GM23248 (cell line): ENCODE results near the gene PHOX2A. TPM values are rescaled to one million over a fixed set of nuclear protein-coding genes. Genes with fewer than 3 reads are reported as not detected.
A peak's percentile ranks its signal among the peaks of the same experiment; 100 is the strongest.

Source experiments
- DNase-seq: peaks from one replicate; pipeline ENCODE4 v3.0.0-alpha.2; 2015
- H2AFZ ChIP-seq: fragments of 200-600 bp; sonication (generic); 2 replicates; pipeline ENCODE4 v1.6.1; 2016; ENCODE audit warnings: antibody characterized with exemption
- H3F3A ChIP-seq: fragments of 200-600 bp; sonication (generic); 2 replicates; pipeline ENCODE4 v1.6.1; 2016; ENCODE audit warnings: mild to moderate bottlenecking, antibody characterized with exemption, mixed run types; ENCODE audit not compliant: insufficient read depth
- H3K27ac ChIP-seq: fragments of 200-600 bp; sonication (generic); 2 replicates; pipeline ENCODE4 v1.5.1; 2016; ENCODE audit warnings: mild to moderate bottlenecking
- H3K27me3 ChIP-seq: fragments of 200-600 bp; sonication (generic); replicated peaks from 2 replicates; pipeline ENCODE4 v1.6.1; 2016; ENCODE audit warnings: mild to moderate bottlenecking; ENCODE audit not compliant: insufficient read depth
- H3K36me3 ChIP-seq: fragments of 200-600 bp; sonication (generic); 2 replicates; pipeline ENCODE4 v1.6.1; 2016; ENCODE audit warnings: low read depth, mild to moderate bottlenecking
- H3K4me1 ChIP-seq: fragments of 200-600 bp; sonication (generic); 2 replicates; pipeline ENCODE4 v1.6.1; 2016; ENCODE audit warnings: mild to moderate bottlenecking; ENCODE audit not compliant: insufficient read depth
- H3K4me2 ChIP-seq: fragments of 200-600 bp; sonication (generic); one replicate; pipeline ENCODE4 v1.6.1; 2016; ENCODE audit warnings: mild to moderate bottlenecking; ENCODE audit not compliant: unreplicated experiment
- H3K4me3 ChIP-seq: fragments of 200-600 bp; sonication (generic); 2 replicates; pipeline ENCODE4 v1.5.1; 2016; ENCODE audit warnings: mild to moderate bottlenecking
- H3K79me2 ChIP-seq: fragments of 200-600 bp; sonication (generic); 2 replicates; pipeline ENCODE4 v1.6.1; 2016; ENCODE audit warnings: mild to moderate bottlenecking; ENCODE audit not compliant: insufficient read depth
- H3K9ac ChIP-seq: fragments of 200-600 bp; sonication (generic); 2 replicates; pipeline ENCODE4 v1.6.1; 2016; ENCODE audit warnings: mild to moderate bottlenecking
- H3K9me2 ChIP-seq: fragments of 200-600 bp; sonication (generic); 2 replicates; pipeline ENCODE4 v1.6.1; 2016; ENCODE audit warnings: mixed run types, mild to moderate bottlenecking, moderate library complexity; ENCODE audit not compliant: insufficient read depth
- H3K9me3 ChIP-seq: fragments of 200-600 bp; sonication (generic); one replicate; pipeline ENCODE4 v1.6.1; 2017; ENCODE audit warnings: low read depth
- H4K20me1 ChIP-seq: fragments of 200-600 bp; sonication (generic); 2 replicates; pipeline ENCODE4 v1.6.0; 2016; ENCODE audit not compliant: insufficient read depth
- EZH2 ChIP-seq: fragments of 200-600 bp; sonication (generic); IDR thresholded peaks from 2 replicates; pipeline ENCODE4 v1.6.1; 2018; ENCODE audit warnings: antibody characterized with exemption, mild to moderate bottlenecking; ENCODE audit not compliant: insufficient read depth, poor library complexity, severe bottlenecking
- EZH2phosphoT487 ChIP-seq: fragments of 200-600 bp; sonication (generic); IDR thresholded peaks from 2 replicates; pipeline ENCODE4 v1.6.1; 2018; ENCODE audit warnings: antibody characterized with exemption, moderate library complexity, mild to moderate bottlenecking, low read depth; ENCODE audit not compliant: insufficient read depth
- WGBS, 2 experiments: methylation state at CpG; one replicate each; pipeline ENCODE4 v1.1.6; 2015 to 2017; ENCODE audit warnings: low lambda C conversion rate in 2 of 2, low coverage in 1 of 2; ENCODE audit errors: missing lambda C conversion rate in 2 of 2; 5-methylcytosine and 5-hydroxymethylcytosine counted together
- in situ Hi-C: fragments of 300-500 bp; cut with MboI; formaldehyde crosslinking; loops from 2 replicates; pipeline ENCODE4 v1.15.0; 2020
- polyA plus RNA-seq: library from polyadenylated mRNA; unstranded; fragments of >200 nt; fragmentation: Nextera tagmentation; extraction: Ambion mirVana; gene quantifications from 2 replicates; pipeline ENCODE4 v1.2.1, GENCODE V29; 2016
- total RNA-seq: library from RNA; depleted of rRNA; stranded (reverse); fragments of >200 nt; shearing (Covaris generic); gene quantifications from 2 replicates; pipeline ENCODE4 v1.2.3, GENCODE V29; 2014

The PHOX2A gene
- total and polyA plus RNA-seq, 2 experiments from 2014 or later = not detected

- H3K9me3 ChIP-seq = no peaks in the 10 kb centered on the region
- H3K27ac ChIP-seq = no peak overlapping the region
- H3K9me2 ChIP-seq = no peaks in the 10 kb centered on the region
- H3K9ac ChIP-seq = no peak overlapping the region
- peaks cover 33% of the 10 kb centered on the region; the same call in 1 of the 2 replicates for H3K36me3 ChIP-seq
- TF ChIP-seq EZH2phosphoT487 (no peak), EZH2 (no peak)
- in situ Hi-C loops = no loop called here
- H3K4me2 ChIP-seq = no peak overlapping the region
- no peak overlapping the region for H2AFZ ChIP-seq
- peaks cover 6% of the 10 kb centered on the region; the same call in 1 of the 2 replicates for H3K4me1 ChIP-seq
- peaks cover 22% of the 10 kb centered on the region; the same call in 1 of the 2 replicates for H3F3A ChIP-seq
- peaks cover 44% of the 10 kb centered on the region for H3K79me2 ChIP-seq
- H4K20me1 ChIP-seq = no peaks in the 10 kb centered on the region
- 90 to 94% methylated on average over 20 to 21 of the region's 21 CpGs for WGBS, 2 experiments
- DNase-seq = no peak
- no peak overlapping the region for H3K4me3 ChIP-seq
- H3K27me3 ChIP-seq = no peaks in the 10 kb centered on the region
Observed at GRCh38 chr11:72229925-72230763, 13.8 kb downstream of the PHOX2A start.

GRCh38 chr11:72229336-72229924 lies 14.5 kb downstream of the PHOX2A start:
- peaks cover 50% of the 10 kb centered on the region for H3K79me2 ChIP-seq
- no peak overlapping the region for H3K9ac ChIP-seq
- H2AFZ ChIP-seq = no peak overlapping the region
- no peak for DNase-seq
- H3F3A ChIP-seq = peaks cover 16% of the 10 kb centered on the region; the same call in 1 of the 2 replicates
- no peak overlapping the region for H3K4me2 ChIP-seq
- peaks cover 33% of the 10 kb centered on the region; the same call in 1 of the 2 replicates for H3K36me3 ChIP-seq
- in situ Hi-C loops = no loop called here
- H4K20me1 ChIP-seq = no peaks in the 10 kb centered on the region
- no peaks in the 10 kb centered on the region for H3K27me3 ChIP-seq
- no peak overlapping the region for H3K27ac ChIP-seq
- H3K4me1 ChIP-seq = peaks cover 6% of the 10 kb centered on the region; the same call in 1 of the 2 replicates
- no peaks in the 10 kb centered on the region for H3K9me2 ChIP-seq
- no peaks in the 10 kb centered on the region for H3K9me3 ChIP-seq
- WGBS, 2 experiments = 97% methylated on average over 8 of the region's 8 CpGs
- no peak for TF ChIP-seq EZH2
- no peak for TF ChIP-seq EZH2phosphoT487
- H3K4me3 ChIP-seq = no peak overlapping the region

- Histone ChIP-seq H2AFZ (no peak overlapping the region), H3K4me1 (peaks cover 6% of the 10 kb centered on the region; the same call in 1 of the 2 replicates), H3K9me2 (no peaks in the 10 kb centered on the region), H3K27me3 (no peaks in the 10 kb centered on the region), H3K9me3 (no peaks in the 10 kb centered on the region), H3F3A (peaks cover 10% of the 10 kb centered on the region; the same call in 1 of the 2 replicates), H3K9ac (no peak overlapping the region), H3K4me3 (no peak overlapping the region), H3K36me3 (peaks cover 33% of the 10 kb centered on the region; the same call in 1 of the 2 replicates), H3K79me2 (peaks cover 56% of the 10 kb centered on the region), H3K4me2 (no peak overlapping the region), H3K27ac (no peak overlapping the region), H4K20me1 (no peaks in the 10 kb centered on the region)
- WGBS, 2 experiments = 85 to 91% methylated on average over 7 of the region's 7 CpGs
- DNase-seq = no peak
- in situ Hi-C loops = no loop called here
- no peak for TF ChIP-seq EZH2
- no peak for TF ChIP-seq EZH2phosphoT487
Observed at GRCh38 chr11:72228844-72229231, 15.1 kb downstream of the PHOX2A start.

- DNase-seq = peak; percentile 49
- Histone ChIP-seq H3F3A (peaks cover 5% of the 10 kb centered on the region; the same call in 1 of the 2 replicates), H3K9me3 (no peaks in the 10 kb centered on the region), H3K4me2 (no peak overlapping the region), H3K4me3 (no peak overlapping the region), H3K9me2 (no peaks in the 10 kb centered on the region), H3K9ac (no peak overlapping the region), H3K4me1 (peaks cover 6% of the 10 kb centered on the region; the same call in 1 of the 2 replicates), H2AFZ (no peak overlapping the region), H4K20me1 (no peaks in the 10 kb centered on the region), H3K79me2 (peaks cover 56% of the 10 kb centered on the region), H3K27ac (no peak overlapping the region), H3K27me3 (no peaks in the 10 kb centered on the region), H3K36me3 (peaks cover 33% of the 10 kb centered on the region; the same call in 1 of the 2 replicates)
- TF ChIP-seq EZH2phosphoT487 (no peak), EZH2 (no peak)
- in situ Hi-C loops = no loop called here
- 75 to 80% methylated on average over 12 to 16 of the region's 16 CpGs for WGBS, 2 experiments
Observed at GRCh38 chr11:72228229-72228843, 15.6 kb downstream of the PHOX2A start.
